SU-DHL-6 (cell line): ENCODE measurements around the gene ZNF26.

ENCODE experiments used
- H2AFZ ChIP-seq: fragments of 200-600 bp; sonication (generic); 2 replicates; pipeline ENCODE4 v1.6.1; 2014; ENCODE audit warnings: low read depth, mild to moderate bottlenecking, moderate library complexity, mixed read lengths, antibody characterized with exemption, low read length; ENCODE audit not compliant: severe bottlenecking
- H3F3A ChIP-seq: fragments of 200-600 bp; shearing (Covaris generic); 2 replicates; pipeline ENCODE4 v1.6.0; 2016; ENCODE audit warnings: antibody characterized with exemption, mild to moderate bottlenecking; ENCODE audit not compliant: insufficient read depth
- H3K27ac ChIP-seq: fragments of 200-600 bp; sonication (generic); 2 replicates; pipeline ENCODE4 v1.5.1; 2016; ENCODE audit warnings: low read depth, mild to moderate bottlenecking, low read length, moderate library complexity, mixed read lengths
- H3K27me3 ChIP-seq: fragments of 200-600 bp; sonication (generic), shearing (Covaris generic); 2 replicates; pipeline ENCODE4 v1.6.0; 2014; ENCODE audit warnings: mild to moderate bottlenecking, low read length
- H3K36me3 ChIP-seq: fragments of 200-600 bp; sonication (generic); 2 replicates; pipeline ENCODE4 v1.6.1; 2014; ENCODE audit warnings: mild to moderate bottlenecking, low read length, mixed read lengths
- H3K4me2 ChIP-seq: fragments of 300-600, 200-600 bp; shearing (Covaris generic), sonication (generic); 2 replicates; pipeline ENCODE4 v1.6.0; 2014; ENCODE audit warnings: low read length, low read depth, mild to moderate bottlenecking; ENCODE audit not compliant: poor library complexity, severe bottlenecking
- H3K4me3 ChIP-seq: fragments of 200-600 bp; sonication (generic); 2 replicates; pipeline ENCODE4 v1.5.1; 2014; ENCODE audit warnings: antibody characterized with exemption, low read length, mild to moderate bottlenecking, mixed read lengths; ENCODE audit not compliant: insufficient read depth, poor library complexity, severe bottlenecking
- H3K79me2 ChIP-seq: fragments of 200-600 bp; sonication (generic); 2 replicates; pipeline ENCODE4 v1.6.1; 2014; ENCODE audit warnings: mild to moderate bottlenecking, low read length, moderate library complexity; ENCODE audit not compliant: insufficient read depth
- H3K9ac ChIP-seq: fragments of 200-600 bp; sonication (generic); 2 replicates; pipeline ENCODE4 v1.7.0; 2014; ENCODE audit warnings: mild to moderate bottlenecking, low read length
- H3K9me2 ChIP-seq: fragments of 200-600 bp; sonication (generic); replicated peaks from 2 replicates; pipeline ENCODE4 v1.6.1; 2014; ENCODE audit warnings: low read length; ENCODE audit not compliant: insufficient read depth
- H3K9me3 ChIP-seq: fragments of 200-600 bp; sonication (generic); 2 replicates; pipeline ENCODE4 v1.6.1; 2014; ENCODE audit warnings: low read length, mixed read lengths; ENCODE audit not compliant: insufficient read depth
- H4K20me1 ChIP-seq: fragments of 200-600 bp; sonication (generic); 2 replicates; pipeline ENCODE4 v1.6.1; 2014; ENCODE audit warnings: low read depth, mild to moderate bottlenecking, antibody characterized with exemption, low read length, moderate library complexity, mixed read lengths
- EZH2phosphoT487 ChIP-seq: fragments of 200-600 bp; sonication (generic), shearing (Covaris generic); conservative IDR thresholded peaks from 2 replicates; pipeline ENCODE4 v1.6.1; 2018; ENCODE audit warnings: mild to moderate bottlenecking, antibody characterized with exemption, low read length, moderate library complexity, mixed read lengths
- TF ChIP-seq, protein P1 (sequence below): fragments of 200-600 bp; sonication (generic); IDR thresholded peaks from one replicate; pipeline ENCODE4 v1.5.1; 2017; ENCODE audit warnings: antibody characterized with exemption, mild to moderate bottlenecking, low read length, moderate library complexity; ENCODE audit not compliant: insufficient read depth, poor library complexity, severe bottlenecking

The ZNF26 gene

DNA sequence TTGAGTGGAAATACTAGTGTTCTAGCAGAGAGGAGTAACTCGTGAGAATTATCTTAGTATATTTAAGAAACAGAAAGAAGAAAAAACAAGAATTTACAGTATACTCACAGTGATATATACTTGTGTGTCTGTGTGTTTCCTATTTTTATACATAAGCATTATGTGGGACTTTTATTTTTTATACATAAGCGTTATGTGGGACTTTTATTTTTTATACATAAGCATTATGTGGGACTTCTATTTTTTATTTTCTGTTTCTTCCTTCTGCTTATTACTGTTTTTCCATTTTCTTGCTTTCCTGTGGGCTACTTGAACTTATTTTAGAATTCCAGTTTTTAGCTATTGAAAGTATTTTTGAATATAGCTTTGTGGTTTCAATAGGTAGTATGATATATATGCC is 87.7 kb downstream of the ZNF26 start:
- Histone ChIP-seq H3K9me2 (no peaks in the 10 kb centered on the region), H3K9me3 (peaks cover 39% of the 10 kb centered on the region), H2AFZ (no peak overlapping the region), H3K27me3 (no peaks in the 10 kb centered on the region), H4K20me1 (no peaks in the 10 kb centered on the region), H3K9ac (no peak overlapping the region), H3K4me3 (no peak overlapping the region), H3F3A (no peaks in the 10 kb centered on the region), H3K4me2 (no peak overlapping the region), H3K27ac (no peak overlapping the region), H3K79me2 (no peaks in the 10 kb centered on the region), H3K36me3 (no peaks in the 10 kb centered on the region)
- TF ChIP-seq, protein P1, sequence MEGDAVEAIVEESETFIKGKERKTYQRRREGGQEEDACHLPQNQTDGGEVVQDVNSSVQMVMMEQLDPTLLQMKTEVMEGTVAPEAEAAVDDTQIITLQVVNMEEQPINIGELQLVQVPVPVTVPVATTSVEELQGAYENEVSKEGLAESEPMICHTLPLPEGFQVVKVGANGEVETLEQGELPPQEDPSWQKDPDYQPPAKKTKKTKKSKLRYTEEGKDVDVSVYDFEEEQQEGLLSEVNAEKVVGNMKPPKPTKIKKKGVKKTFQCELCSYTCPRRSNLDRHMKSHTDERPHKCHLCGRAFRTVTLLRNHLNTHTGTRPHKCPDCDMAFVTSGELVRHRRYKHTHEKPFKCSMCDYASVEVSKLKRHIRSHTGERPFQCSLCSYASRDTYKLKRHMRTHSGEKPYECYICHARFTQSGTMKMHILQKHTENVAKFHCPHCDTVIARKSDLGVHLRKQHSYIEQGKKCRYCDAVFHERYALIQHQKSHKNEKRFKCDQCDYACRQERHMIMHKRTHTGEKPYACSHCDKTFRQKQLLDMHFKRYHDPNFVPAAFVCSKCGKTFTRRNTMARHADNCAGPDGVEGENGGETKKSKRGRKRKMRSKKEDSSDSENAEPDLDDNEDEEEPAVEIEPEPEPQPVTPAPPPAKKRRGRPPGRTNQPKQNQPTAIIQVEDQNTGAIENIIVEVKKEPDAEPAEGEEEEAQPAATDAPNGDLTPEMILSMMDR: no peak
- no peak for TF ChIP-seq EZH2phosphoT487
